Heart left ventricle (tissue), 16 donors: ENCODE measurements around the gene VPS54. TPM values are rescaled to one million over a fixed set of nuclear protein-coding genes. Genes with fewer than 3 reads are reported as not detected.

ENCODE experiments used
- ATAC-seq, 4 donors: fragments of 200-7000 bp; cut with Tn5 transposase; one replicate each; pipeline ENCODE4 v1.9.1; 2020 to 2022; ENCODE audit warnings: moderate library complexity in 4 of 4, mild to moderate bottlenecking in 3 of 4, moderate number of reproducible peaks in 1 of 4
- DNase-seq, 5 donors: peaks; one replicate each; pipeline ENCODE4 v3.0.0-alpha.2; 2020
- H3K27ac ChIP-seq, 12 donors: fragments of 200-600 bp; sonication (generic) in 4 of 12; one replicate each; pipeline versions ENCODE4 v1.5.0 to v1.8.0; 2016 to 2022; ENCODE audit warnings: mild to moderate bottlenecking in 2 of 12
- H3K27me3 ChIP-seq, 9 donors: fragments of 200-600 bp; sonication (generic) in 2 of 9; one replicate each; pipeline versions ENCODE4 v1.5.1 to v1.8.0; 2016 to 2022; ENCODE audit warnings: mild to moderate bottlenecking in 3 of 9
- H3K36me3 ChIP-seq, 9 donors: fragments of 200-600 bp; sonication (generic) in 2 of 9; one replicate each; pipeline versions ENCODE4 v1.5.0 to v1.8.0; 2018 to 2022; ENCODE audit warnings: mild to moderate bottlenecking in 2 of 9
- H3K4me1 ChIP-seq, 12 donors: fragments of 200-600 bp; sonication (generic) in 4 of 12; one replicate each; pipeline versions ENCODE4 v1.5.0 to v1.8.0; 2016 to 2022; ENCODE audit warnings: mild to moderate bottlenecking in 3 of 12
- H3K4me3 ChIP-seq, 12 donors: fragments of 200-600 bp; sonication (generic) in 4 of 12; one replicate each; pipeline versions ENCODE4 v1.5.0 to v1.8.0; 2017 to 2022; ENCODE audit warnings: mild to moderate bottlenecking in 9 of 12, moderate library complexity in 4 of 12
- H3K9me3 ChIP-seq, 12 donors: fragments of 200-600 bp; sonication (generic) in 4 of 12; one replicate each; pipeline versions ENCODE4 v1.5.0 to v1.8.0; 2016 to 2022; ENCODE audit warnings: mild to moderate bottlenecking in 1 of 12
- POLR2A ChIP-seq, 2 donors: fragments of 450-650 bp; IDR thresholded peaks; one replicate each; pipeline ENCODE4 v1.6.1; 2017; ENCODE audit warnings: antibody characterized with exemption in 2 of 2, mild to moderate bottlenecking in 2 of 2, moderate library complexity in 2 of 2
- WGBS, 4 donors: extraction: QIAGEN DNeasy Blood & Tissue Kit in 2 of 4; methylation state at CpG; one replicate each; pipeline versions ENCODE4 v1.1.5 to v1.1.7; 2013 to 2018; 5-methylcytosine and 5-hydroxymethylcytosine counted together
- intact Hi-C, 10 donors: fragments of 100-400 bp; cut with DNase I; formaldehyde crosslinking; loops; one replicate each; pipeline versions ENCODE4 v1.11.1 to v1.14.2; 2022
- polyA plus RNA-seq, 2 donors: library from polyadenylated mRNA; stranded (reverse); fragments of 200-250 nt; gene quantifications; one replicate each; pipeline ENCODE4 v1.2.3, GENCODE V29; 2013
- total RNA-seq, 9 donors: library from RNA; depleted of rRNA in 2 of 9; stranded (reverse); fragments of >200 nt in 2 of 9; fragmentation: NEBNext Ultra II Directional in 3 of 9; extraction: Animal tissue kit (Norgen Biotek cat#: 25700) in 3 of 9; gene quantifications; one replicate each; pipeline versions ENCODE4 v1.1.0 to v1.2.4, GENCODE V29; 2016 to 2023
- TF ChIP-seq, protein P1 (sequence below), 12 donors: fragments of 200-600 bp; sonication (generic) in 4 of 12; IDR thresholded peaks; one replicate each; pipeline versions ENCODE4 v1.5.0 to v1.8.0; 2018 to 2022; ENCODE audit warnings: antibody characterized with exemption in 12 of 12, mild to moderate bottlenecking in 5 of 12
- donor health status: ischemic (EF 13 %, LVEDD 7.1; RV severe dilation, severe dysfunction).
- donor health status: healthy with polysubstance abuse.
- donor health status: DM: no; HTN: yes; CAD: no.
- donor health status: DM: no; HTN: no; CAD: no.
- donor health status: ischemic (EF 25% LVEDD 6.9; RV normal size, moderate dysfunction).
- donor health status: ischemic (EF 25% LVEDD 5.7; RV mildly dilated, moderate dysfunction).
- donor health status: healthy.
- donor health status: DM: yes; HTN: yes; CAD: no.
- donor health status: ischemic (EF 35%, LVEDD 5.7; RV mildly dilated, moderate dysfunction).
- donor health status: nonischemic (EF 11% LVEDD 7.7; RV severe dilation, severe dysfunction).
- donor health status: DM: yes; HTN: yes; CAD: no.
- donor health status: PGD.
- donor health status: ischemic (EF 29% LVEDD 5.4; RV normal size, mild dysfunction).
- donor health status: nonischemic (EF 23%, LVEDD 6.1; RV moderate dilation, normal function).

The VPS54 gene
- total and polyA plus RNA-seq, 11 donors, result 6.4 to 14.0 (median 9.4) TPM

DNA sequence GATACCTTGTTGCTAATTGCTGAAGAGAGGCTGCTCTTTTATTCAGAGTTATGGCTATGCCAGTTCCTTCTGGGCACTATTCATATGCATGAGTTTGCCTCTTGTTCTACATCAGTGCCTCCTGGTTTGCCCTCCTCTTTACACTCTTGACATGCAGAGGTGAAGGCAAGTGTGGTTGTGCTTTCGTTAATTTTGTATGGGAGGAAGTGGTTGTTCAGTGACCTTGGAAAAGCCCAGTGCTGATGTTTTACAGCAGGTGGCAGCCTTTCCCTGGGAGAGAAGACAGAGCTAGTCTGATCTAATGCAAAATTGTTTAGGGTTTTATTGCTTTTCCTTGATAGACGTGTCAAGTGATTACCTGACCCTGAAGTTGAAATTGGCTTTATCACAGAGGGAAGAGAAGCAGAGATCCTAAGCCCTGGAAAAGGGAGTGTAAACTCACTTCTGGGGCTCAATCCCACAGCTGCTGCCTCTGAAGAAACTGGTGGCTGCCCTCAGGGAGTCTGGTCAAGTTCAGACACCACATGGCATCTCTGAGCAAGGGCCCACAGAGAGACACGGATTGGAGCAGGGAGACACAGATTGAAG is 30.5 kb upstream of the VPS54 start:
- no peaks in the 10 kb centered on the region for H3K27me3 ChIP-seq
- no peaks in the 10 kb centered on the region for H3K9me3 ChIP-seq
- H3K36me3 ChIP-seq, result no peaks in the 10 kb centered on the region
- 3 to 7% (median 6%) methylated on average over 3 of the region's 3 CpGs for WGBS, 4 donors
- ATAC-seq, result peak; percentile 52 to 91 (median 88)
- intact Hi-C loops, result loop anchor here (1.0 to 10.0 kb wide), 17 partner anchors 93 to 825 kb away; partner anchors contain the start of gene PELI1 (in 5 of the 10)
- H3K27ac ChIP-seq, result no peak overlapping the region
- no peak overlapping the region for H3K4me3 ChIP-seq
- DNase-seq, result peak in 4 of 5 donors; percentile 51 to 69 (median 60)
- TF ChIP-seq, protein P1, sequence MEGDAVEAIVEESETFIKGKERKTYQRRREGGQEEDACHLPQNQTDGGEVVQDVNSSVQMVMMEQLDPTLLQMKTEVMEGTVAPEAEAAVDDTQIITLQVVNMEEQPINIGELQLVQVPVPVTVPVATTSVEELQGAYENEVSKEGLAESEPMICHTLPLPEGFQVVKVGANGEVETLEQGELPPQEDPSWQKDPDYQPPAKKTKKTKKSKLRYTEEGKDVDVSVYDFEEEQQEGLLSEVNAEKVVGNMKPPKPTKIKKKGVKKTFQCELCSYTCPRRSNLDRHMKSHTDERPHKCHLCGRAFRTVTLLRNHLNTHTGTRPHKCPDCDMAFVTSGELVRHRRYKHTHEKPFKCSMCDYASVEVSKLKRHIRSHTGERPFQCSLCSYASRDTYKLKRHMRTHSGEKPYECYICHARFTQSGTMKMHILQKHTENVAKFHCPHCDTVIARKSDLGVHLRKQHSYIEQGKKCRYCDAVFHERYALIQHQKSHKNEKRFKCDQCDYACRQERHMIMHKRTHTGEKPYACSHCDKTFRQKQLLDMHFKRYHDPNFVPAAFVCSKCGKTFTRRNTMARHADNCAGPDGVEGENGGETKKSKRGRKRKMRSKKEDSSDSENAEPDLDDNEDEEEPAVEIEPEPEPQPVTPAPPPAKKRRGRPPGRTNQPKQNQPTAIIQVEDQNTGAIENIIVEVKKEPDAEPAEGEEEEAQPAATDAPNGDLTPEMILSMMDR (IDR thresholded peaks at IDR 0.05), result peak; percentile 73 to 95 (median 89)
- TF ChIP-seq POLR2A (IDR thresholded peaks at IDR 0.05), result no peak
- peaks cover 0 to 28% (median 5%) of the 10 kb centered on the region in 12 donors for H3K4me1 ChIP-seq

DNA sequence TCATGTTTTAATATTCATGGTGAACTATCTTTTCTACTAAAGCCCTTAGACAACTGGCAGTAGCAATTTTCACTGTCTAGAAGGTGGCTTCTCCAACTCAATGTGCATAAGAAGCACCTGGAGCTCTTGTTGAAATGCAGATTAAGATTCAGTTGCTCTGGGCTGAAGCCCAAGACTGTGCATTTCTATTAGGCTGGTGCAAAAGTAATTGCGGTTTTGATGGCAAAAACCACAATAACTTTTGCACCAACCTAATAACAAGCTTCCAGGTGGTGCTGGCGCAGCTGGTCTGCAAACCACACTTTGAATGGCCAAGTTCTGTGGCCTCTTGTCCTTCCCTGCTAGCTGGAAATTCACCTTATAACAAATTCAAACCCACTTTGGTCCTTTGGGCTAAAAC is 26.7 kb upstream of the VPS54 start:
- H3K9me3 ChIP-seq, result no peaks in the 10 kb centered on the region
- TF ChIP-seq, protein P1 (IDR thresholded peaks at IDR 0.05), result no peak
- TF ChIP-seq POLR2A (IDR thresholded peaks at IDR 0.05), result no peak
- H3K27ac ChIP-seq, result no peak overlapping the region
- H3K36me3 ChIP-seq, result no peaks in the 10 kb centered on the region
- H3K4me1 ChIP-seq, result peaks cover 0 to 7% (median 0%) of the 10 kb centered on the region in 12 donors
- intact Hi-C loops, result loop anchor here in 9 of 10 donors (2.0 to 10.0 kb wide), 8 partner anchors 96 to 516 kb away; partner anchors contain the start of gene PELI1 (in 1 of the 9)
- ATAC-seq (no peak), DNase-seq (no peak)
- no peak overlapping the region for H3K4me3 ChIP-seq
- H3K27me3 ChIP-seq, result no peaks in the 10 kb centered on the region
- WGBS, 4 donors, result 95 to 100% (median 97%) methylated on average over 2 of the region's 2 CpGs

DNA sequence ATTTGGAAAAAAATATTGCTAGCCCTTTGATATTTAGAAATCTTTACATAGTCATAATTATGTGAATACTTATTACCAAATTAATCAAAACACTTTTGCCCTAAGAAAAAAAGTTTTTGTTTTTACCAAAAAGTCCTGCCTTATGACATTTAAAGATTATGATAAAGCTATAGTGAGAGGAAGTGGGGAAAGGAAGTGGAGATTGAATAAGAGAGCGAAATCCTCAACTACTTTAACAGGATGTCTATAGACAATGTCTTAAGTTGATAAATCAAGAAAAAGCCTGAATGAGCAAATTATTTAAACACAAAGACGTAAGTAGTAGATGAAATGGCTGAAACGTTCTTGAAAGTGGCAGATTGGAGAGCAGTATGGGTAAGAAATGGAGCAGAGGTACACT is 20.9 kb upstream of the VPS54 start:
- peaks cover 0 to 23% (median 0%) of the 10 kb centered on the region in 12 donors for H3K4me1 ChIP-seq
- no peaks in the 10 kb centered on the region for H3K36me3 ChIP-seq
- no peaks in the 10 kb centered on the region for H3K9me3 ChIP-seq
- no peaks in the 10 kb centered on the region for H3K27me3 ChIP-seq
- DNase-seq, result no peak
- WGBS, 4 donors, result 56 to 66% (median 60%) methylated on average over 3 of the region's 3 CpGs
- no peak for ATAC-seq
- no peak overlapping the region for H3K27ac ChIP-seq
- intact Hi-C loops, result loop anchor here in 1 of 10 donors (10.0 kb wide), 1 partner anchor 445 kb away; no protein-coding TSS in a partner anchor
- TF ChIP-seq POLR2A (IDR thresholded peaks at IDR 0.05), result no peak
- TF ChIP-seq, protein P1 (IDR thresholded peaks at IDR 0.05), result no peak
- no peak overlapping the region for H3K4me3 ChIP-seq

DNA sequence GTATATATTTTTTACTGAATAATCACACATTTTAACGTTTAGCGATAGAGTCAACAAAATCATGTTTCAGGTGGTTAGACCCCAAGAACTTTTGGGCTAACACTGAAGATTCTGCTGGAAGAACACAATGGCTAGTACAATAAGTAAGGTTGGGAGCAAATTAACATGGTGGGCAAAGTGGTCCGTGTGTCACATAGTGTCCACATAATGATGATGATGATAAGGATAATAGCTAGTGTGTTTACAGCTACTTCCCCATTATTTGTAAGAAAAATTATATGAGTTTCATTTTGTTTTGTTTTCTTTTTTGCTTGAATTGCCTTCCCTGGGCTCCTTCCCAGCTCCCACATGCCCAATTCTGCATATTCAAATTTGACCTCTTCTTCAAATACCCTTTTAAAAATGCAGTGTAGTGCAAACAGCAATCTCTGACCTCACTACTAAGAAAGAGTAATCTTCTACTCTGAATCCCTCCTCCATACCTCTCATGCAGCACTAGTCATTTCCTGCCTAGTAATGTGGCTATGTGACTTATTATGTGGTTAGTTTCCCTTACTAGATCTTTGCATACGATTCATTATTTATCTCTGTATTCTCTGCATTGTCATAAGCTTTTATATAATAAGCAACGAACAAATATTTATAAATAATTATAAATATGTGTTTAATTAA is 16.9 kb upstream of the VPS54 start:
- intact Hi-C loops, result no loop called here

More for the DNA sequence above, 16.9 kb upstream of the VPS54 start:
- Histone ChIP-seq H3K27ac (no peak overlapping the region), H3K4me3 (no peak overlapping the region), H3K9me3 (no peaks in the 10 kb centered on the region), H3K4me1 (peaks cover 0 to 23% (median 0%) of the 10 kb centered on the region in 12 donors), H3K27me3 (no peaks in the 10 kb centered on the region), H3K36me3 (no peaks in the 10 kb centered on the region)
- no peak for TF ChIP-seq POLR2A (IDR thresholded peaks at IDR 0.05)
- TF ChIP-seq, protein P1 (IDR thresholded peaks at IDR 0.05), result no peak
- WGBS, 4 donors, result 74 to 79% (median 77%) methylated on average over 5 of the region's 5 CpGs
- ATAC-seq (no peak), DNase-seq (no peak)
